NCI-H774 (cell line): ENCODE measurements around the gene TINAG.
"Not testable (repeated sequence)": the region's sequence is repeated elsewhere in the genome, so short reads cannot be mapped to it uniquely, and the experiment has no call there.

ENCODE experiments used
- DNase-seq: peaks from one replicate; lab custom pipeline; 2025; lab: John Stamatoyannopoulos, UW

The TINAG gene

DNA sequence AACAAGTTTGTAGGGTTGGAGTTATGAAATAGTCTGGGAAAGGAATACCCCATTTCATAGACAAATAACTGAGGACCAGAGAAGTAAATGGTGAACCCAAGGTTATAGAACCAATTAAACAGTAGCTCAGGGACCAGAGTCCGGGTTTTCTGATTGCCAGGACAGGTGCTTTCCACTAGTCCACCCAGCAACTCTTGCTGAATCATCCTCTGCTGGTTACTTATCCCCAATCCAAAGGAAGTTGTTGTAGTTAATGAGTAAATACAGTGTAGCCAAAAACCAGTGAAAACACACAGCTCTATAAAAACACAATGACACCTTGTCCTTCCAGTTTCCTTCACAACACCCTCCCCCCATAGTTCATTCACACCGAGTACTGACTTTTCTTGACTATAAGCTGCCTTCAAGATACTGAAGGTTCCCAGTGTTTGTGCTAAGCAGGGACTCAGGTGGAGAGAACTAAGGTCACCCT is 766 bp upstream of the TINAG start:
- DNase-seq, result no peak

DNA sequence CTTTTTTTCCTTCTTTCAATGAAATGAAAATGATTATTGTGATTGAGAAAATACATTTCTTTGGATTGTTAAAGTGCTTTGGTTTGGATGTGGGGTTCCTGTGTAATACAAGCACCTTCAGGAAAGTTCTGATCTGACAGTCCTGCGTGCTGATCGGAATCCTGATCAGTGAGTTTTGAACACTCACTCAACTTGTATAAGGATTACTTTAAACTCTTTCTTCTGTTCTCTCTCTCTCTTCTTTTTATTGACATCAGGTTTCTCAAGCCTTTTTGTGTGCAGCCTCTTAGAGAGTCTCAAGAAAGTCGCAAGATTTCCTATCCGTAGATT is 710 bp downstream of the TINAG start:
- no peak for DNase-seq

DNA sequence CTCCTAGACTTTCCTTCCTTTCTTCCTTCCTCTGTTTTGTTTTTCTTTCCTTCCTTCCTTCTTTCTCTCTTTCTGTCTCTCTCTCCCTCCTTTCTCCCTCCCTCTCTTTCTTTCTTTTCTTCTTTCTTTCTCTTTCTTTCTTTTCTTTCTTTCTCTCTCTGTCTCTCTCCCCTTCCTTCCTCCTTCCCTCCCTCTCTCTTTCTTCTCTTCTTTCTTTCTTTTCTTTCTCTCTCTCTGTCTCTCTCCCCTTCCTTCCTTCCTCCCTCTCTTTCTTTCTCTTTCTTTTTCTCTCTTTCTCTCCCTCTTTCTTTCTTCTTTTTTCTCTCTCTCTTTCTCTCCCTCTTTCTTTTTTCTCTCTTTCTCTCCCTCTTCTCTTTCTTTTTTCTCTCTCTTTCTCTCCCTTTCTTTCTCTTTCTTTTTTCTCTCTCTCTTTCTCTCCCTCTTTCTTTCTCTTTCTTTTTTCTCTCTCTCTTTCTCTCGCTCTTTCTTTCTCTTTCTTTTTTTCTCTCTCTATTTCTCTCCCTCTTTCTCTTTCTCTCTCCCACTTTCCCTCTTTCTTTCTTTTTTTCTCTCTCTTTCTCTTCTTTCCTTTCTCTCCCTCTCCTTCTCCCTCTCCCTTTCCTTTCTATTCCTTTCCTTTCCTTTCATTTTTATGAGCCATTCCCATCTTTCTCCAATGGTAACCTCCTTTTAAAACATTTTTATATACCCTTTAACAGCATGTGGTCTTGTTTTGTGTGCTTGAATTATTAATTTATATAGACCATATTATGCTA is 2.3 kb downstream of the TINAG start:
- DNase-seq, result no peak

DNA sequence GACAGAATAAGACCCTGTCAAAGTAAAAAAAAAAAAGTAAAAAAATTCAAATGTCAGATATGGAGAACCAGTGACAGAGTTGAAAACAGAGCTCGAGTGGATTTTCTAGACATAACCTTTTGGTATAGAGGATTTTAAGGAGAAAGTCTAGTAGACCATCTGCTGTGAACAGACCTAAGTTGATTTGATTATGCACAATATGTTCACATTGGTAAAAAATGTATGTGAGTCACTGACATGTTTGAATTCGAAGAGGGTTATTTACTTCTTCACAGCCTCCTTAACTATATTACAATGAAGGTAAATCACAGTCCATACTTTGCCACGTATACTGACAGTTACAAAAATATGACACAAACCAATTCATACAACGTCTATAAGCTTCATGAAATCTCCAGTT is 7.4 kb downstream of the TINAG start:
- DNase-seq, result no peak

DNA sequence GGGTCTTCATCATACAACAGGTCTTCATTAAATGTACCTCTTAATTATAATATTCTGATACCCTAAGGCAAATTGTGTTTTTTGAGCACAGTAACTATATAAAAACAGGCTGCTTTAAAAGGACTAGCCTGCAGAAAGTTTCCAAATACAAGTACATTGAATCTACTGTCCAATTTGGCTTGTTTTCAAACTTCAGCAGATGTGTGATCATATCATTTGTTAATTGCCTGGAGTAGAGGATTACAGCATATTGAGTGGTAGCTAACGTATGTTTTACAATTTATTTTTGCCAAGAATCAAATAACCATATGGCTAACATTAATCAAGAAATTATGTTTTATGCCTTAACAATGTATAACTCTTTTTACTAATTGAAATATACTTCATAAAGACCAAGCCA is 12.6 kb downstream of the TINAG start:
- no peak for DNase-seq

DNA sequence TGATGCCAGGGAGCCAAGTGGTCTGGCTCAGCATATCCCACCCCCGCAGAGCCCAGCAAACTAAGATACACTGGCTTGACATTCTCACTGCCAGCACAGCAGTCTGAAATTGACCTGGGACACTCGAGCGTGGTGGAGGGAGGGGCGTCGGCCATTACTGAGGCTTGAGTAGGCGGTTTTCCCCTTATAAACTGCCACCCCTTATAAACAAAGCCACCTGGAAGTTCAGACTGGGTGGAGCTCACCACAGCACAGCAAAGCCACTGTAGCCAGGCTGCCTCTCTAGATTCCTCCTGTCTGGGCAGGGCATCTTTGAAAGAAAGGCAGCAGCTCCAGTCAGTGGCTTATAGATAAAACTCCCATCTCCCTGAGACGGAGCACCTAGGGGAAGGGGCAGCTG is 19.4 kb downstream of the TINAG start:
- DNase-seq, result no peak

DNA sequence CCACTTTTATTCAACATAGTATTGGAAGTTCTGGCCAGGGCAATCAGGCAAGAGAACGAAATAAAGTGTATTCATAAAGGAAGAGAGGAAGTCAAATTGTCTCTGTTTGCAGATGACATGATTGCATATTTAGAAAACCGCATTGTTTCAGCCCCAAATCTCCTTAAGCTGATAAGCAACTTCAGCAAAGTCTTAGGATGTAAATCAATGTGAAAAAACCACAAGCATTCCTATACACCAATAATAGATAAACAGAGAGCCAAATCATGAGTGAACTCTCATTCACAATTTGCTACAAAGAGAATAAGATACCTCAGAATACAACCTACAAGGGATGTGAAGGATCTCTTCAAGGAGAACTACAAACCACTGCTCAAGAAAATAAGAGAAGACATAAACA is 23.3 kb downstream of the TINAG start:
- not testable (repeated sequence) for DNase-seq

DNA sequence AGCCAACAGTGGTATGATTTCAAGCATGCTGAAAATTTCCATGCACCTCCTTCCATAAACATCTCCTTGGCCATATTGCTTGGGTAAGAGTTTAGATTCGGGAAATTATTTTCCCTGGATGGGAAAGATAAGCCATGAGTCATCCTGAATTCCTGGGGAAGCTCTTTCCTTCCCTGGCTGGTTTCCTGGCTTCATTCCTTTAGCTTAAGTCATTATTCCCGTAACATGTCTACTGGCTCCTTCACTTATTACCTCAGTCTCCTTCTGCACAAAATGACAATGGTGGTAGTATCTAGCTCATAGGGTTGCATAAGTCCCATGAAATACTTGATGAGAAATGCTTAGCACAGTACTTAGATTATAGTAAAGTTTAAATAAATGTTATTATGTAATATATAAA is 27.6 kb downstream of the TINAG start:
- no peak for DNase-seq

DNA sequence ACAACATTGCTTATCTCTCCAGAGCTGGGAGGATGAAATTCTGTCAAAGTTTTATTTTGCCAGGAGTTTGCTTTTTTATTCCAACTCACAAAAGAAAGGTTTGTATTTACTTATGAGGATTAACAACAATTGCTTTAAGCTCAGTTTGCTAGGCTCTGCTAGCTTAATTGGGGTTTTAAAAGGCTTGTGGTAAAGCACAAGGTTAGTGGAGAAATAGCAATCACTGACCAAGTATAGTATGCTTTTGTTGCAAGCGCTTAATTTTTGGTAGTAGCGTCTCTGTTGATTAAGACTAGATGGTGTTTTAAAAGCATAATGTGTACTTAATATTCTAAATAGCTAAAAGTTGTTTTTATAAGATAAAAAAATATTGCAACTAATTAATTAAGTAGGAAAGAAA is 45.7 kb downstream of the TINAG start:
- DNase-seq, result no peak

DNA sequence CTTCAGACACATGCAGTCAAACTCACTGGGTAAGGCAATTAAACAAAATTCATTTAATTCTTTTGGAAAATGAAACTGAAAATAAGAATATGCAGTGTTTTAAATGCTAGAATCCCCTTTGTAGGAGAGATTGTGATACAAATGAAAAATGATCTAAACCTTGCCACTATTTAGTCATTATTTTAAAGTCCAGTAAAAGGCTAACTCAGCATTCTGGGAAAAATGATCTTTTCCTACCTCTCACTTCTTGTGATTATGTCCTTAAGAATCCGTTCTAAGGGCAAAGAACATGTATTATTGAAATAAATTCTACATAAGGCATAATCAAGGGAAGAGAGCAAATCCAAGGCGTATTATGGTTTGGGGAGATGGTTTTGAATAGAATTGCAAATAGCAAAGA is 46.4 kb downstream of the TINAG start:
- DNase-seq, result no peak

DNA sequence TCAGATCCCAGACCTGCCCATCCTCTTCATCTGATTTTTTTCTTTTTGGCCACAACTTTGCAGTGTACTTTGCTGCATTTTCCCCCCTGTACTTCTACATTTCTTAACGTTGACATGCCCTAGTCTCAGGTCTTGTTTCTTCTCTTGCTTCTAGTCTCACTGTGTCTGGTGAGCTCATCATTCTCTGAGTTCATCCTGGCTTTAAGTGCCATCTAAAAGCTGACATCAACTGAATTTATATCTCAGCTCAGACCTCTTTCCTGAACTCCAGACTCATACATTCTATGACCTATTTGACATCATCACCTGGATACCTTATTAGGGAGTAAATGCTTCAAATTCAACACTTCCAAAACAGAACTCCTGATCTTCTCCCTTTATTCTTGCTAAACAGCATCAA is 48.9 kb downstream of the TINAG start:
- no peak for DNase-seq

DNA sequence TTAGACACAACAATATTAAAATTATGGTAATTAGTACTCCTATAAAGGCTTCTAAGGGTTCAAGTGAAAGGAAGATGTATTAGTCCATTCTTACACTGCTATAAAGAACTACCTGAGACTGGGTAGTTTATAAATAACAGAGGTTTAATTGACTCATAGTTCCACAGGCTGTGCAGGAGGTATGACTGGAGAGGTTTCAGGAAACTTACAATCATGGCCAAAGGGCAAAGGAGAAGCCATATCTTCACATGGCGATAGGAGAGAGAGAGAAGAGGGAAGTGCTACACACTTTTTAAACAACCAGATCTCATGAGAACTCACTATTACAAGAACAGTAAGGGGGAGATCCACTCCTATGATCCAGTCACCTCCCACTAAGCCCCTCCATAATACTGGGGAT is 52.9 kb downstream of the TINAG start:
- no peak for DNase-seq

DNA sequence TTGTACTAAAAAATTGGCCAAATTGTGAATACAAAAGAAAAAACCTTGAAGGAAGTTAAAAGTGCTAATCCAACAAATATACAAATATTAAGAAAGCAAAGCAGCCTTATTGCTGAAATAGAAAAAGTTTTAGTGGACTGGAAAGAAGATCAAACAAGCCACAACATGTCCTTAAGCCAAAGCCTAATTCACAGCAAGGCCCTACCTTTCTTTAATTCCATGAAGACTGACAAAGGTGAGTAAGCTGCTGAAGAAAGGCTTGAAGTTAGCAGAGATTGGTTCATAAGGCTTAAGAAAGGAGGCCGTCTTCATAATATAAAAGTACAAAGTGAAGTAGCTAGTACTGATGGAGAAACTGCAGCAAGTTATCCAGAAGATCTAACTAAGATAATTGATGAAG is 53.5 kb downstream of the TINAG start:
- no peak for DNase-seq

DNA sequence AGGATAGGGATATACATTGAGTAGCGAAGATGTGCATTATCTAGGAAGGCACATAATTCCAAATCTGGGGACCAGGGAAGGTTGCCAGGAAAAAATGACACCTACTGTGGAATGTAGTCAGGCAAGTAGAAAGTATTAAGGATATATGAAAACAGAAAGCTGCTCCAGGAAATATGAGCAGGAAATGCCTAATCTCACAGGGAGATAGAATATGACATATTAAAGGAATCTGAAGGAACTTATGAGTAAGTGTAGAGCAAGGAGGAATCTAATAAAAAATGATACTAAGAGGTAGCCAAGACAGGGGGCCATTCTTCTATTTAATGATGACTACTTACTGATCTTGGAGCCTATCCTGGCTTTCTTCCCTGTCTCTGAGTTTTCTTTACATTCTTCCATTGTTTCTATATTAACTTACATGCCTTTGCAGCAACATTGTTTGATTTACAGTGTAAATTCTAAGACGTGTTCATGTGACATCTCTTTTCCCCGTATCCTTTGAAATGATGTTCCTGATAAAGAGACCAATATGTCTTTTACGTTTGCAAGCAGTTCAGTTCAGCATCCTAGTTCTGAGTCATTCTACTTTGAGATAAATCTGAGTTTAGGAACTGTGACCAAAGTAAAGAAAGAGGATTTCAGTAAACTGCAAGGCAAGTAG is 58.6 kb downstream of the TINAG start:
- DNase-seq, result no peak

DNA sequence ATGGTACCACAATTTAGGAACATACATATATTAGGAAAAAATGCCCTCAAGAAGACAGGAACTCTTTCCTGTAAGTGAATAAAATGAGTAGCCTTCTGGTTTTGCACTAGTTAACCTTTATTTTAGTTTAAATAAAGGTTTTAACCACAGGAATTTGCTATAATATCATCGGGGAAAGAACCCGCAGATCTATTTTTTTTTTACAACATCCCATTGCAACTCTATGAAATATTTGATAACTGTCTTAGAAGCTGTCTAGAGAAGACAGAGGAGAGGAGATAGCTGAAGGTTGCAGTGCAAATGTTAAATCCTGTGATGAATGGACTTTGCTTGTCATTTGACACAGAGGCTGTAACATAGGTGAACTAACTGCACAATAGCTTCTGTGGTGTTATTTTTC is 69.5 kb downstream of the TINAG start:
- no peak for DNase-seq

DNA sequence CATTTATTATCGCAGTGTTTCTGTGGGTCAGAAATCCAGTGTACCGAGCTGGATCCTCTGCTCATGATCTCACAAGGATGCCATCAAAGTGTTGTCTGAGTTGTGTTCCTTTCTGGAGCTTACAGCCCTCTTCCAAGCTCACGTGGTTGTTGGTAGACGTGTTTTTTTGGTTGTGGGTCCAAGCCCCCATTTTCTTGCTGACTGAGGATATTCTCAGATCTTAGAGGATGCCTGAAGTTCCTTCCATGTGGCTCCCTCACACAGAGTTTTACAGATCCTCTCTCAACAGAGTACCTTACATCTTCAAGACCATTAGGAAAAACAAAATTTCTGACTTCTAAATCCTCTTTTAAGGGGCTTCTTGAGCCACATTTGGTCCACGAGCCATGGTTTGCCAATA is 78.1 kb downstream of the TINAG start:
- DNase-seq, result no peak

DNA sequence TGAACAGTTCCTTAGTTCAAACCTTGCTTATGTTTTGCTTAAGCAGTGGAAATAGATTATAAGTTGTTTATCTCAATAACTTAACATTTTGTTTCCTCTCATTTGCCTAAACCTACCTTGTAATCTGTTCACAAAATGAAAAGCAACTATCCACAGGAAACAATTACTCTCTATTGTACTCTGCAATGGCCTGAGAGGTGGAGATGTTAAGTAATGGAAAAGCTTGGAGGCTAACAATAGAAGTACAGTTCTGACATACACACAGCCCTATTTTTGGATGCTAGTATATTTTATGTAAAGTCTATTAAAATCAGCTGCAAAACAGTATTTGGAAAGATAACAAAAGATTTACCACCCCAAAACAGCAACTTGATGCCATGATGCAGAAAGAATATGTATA is 82.1 kb downstream of the TINAG start:
- no peak for DNase-seq

DNA sequence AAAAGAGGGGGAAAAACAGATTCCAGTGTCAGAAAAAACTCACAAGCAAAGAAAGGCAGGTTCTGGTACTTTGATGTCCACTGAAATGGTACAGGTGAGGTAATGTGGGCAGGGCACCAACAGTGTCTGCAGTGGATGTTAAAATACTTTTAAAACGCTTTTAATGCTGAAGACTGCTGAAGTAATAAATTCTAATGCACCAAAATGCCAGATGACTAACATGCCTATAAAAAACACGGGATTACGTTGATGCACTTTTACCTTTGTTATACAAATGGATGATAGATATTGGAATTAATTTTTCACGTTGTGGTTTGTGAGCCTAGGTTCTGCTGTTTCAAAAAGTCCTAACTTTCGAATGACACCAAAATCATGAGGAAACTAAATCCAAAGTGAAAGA is 83.3 kb downstream of the TINAG start:
- DNase-seq, result no peak

DNA sequence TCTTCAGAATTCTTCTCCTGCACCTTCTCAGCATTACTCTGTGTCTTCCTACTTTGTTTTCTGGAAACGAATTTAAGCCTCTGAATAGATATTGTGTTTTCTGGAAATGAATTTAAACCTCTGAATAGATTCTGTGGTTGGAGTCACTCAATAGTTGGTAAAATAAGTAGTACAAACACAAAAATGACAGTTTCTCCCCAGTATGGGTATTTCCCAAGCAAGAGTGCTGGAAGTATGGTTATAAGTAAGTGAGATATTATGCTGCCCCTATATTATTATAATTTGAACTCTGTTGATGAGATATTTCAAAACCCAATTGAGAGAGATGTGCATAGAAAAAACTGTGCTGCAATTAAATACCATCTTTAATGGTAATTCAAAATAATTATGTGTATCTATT is 94.9 kb downstream of the TINAG start:
- no peak for DNase-seq

DNA sequence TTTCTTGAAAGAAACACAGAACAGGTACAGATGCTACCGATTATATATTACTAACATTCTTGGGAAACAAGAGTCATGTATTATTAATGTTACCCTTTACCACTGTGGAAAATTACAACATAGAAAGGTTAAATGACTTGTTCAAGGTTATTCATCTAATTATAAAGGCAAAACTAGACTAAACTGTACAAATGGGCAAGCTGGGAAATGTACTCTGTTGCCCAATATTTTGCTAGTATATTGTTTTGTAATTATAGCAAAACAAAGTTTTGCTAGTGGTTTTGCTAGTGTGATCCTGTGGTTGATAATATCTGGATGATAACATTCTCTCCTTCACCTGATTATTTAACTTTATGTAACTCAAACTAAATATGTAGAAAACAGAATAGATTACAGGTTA is 96.5 kb downstream of the TINAG start:
- DNase-seq, result no peak

DNA sequence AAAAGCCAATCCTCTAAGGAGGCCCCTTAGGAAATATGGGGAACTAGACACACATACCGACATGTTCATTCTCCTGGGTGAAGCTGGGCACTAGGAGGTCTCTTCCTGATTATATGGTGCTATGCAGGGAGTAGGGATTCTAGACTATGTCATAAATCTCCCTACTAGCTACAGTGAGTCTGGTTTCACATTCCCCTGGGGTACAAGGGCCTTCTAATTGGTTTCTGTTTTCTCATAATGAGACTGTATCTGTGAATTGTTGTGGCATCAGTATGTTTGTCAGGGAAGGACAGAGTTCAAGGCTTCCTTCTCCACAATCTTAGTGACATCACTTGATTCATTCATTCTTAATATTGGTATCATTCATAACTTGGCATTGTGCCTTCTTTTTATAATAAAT is 103.5 kb downstream of the TINAG start:
- no peak for DNase-seq

DNA sequence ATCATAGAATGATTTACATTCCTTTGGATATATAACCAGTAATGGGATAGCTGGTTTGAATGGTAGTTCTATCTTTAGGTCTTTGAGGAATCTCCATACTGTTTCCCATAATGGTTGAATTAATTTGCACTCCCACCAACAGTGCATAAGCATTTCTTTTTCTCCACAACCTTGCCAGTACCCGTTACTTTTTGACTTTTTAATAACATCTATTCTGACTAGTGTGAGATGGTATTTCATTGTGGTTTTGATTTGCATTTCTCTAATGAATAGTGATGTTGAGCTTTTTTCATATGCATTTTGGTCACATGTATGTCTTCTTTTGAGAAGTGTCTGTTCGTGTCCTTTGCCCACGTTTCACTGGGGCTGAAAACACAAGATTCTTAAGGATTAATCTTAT is 107.3 kb downstream of the TINAG start:
- DNase-seq, result no peak

DNA sequence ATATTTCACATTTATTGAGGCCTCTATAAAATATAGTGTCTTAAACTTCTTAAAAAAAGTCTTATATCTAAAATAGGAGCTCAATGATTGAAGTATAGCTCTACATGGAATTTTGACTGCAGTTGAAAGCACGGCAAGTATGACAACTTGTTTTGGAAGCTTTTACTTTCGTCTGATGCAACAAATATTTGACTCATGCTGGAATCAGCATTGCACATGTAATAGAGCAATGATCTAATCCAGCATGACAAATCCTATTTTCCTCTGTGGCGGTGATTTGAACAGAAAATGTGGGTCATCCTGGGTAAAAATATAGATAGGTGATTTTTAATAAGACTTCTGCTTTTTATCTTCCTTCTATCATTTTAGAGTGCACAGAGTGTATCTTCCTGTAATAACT is 111.6 kb downstream of the TINAG start:
- no peak for DNase-seq

DNA sequence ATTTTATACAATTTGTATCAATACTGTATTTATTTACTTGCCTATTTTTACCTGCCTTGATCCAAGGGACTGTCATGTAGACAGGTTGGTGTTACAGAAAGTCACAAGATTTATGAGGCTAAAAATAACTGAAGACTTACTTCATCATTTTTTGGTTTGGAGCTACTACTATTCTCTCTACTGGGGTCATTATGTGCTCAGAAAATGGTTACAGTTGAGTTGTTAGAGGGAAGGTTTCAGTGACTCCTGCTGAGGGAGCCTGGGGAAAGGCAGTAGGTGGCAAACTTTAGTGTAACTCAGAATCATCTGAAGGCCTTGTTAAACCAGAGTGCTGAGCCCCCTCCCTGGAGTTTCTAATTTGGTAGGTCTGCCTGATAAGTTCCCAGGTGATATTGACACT is 118.8 kb downstream of the TINAG start:
- no peak for DNase-seq
